CD4-positive, CD25-positive, alpha-beta regulatory T cell (primary cell): ENCODE measurements around the gene ATP6V1B1. TPM values are rescaled to one million over a fixed set of nuclear protein-coding genes. Genes with fewer than 3 reads are reported as not detected.

Experiments used
- ATAC-seq, 2 donors: fragments of 150-1000 bp; cut with Tn5 transposase; one replicate each; pipeline ENCODE4 v1.10.0; 2021; ENCODE audit warnings: low read depth in 2 of 2, moderate number of reproducible peaks in 2 of 2, moderate library complexity in 1 of 2
- DNase-seq, 3 donors: peaks; one replicate each; pipeline versions ENCODE4 v3.0.0 to v3.0.0-alpha.2; 2012 to 2022; ENCODE audit warnings: mixed read lengths in 1 of 3
- H3K27ac ChIP-seq: one replicate; pipeline ENCODE4 v1.7.0; 2013; ENCODE audit warnings: mild to moderate bottlenecking, low read length; ENCODE audit not compliant: insufficient read depth, poor library complexity, severe bottlenecking
- H3K27me3 ChIP-seq: one replicate; pipeline ENCODE4 v1.7.0; 2013; ENCODE audit warnings: low read length; ENCODE audit not compliant: control insufficient read depth, insufficient read depth
- H3K36me3 ChIP-seq: one replicate; pipeline ENCODE4 v1.7.0; 2013; ENCODE audit warnings: mild to moderate bottlenecking, low read length, moderate library complexity; ENCODE audit not compliant: control insufficient read depth, insufficient read depth
- H3K4me1 ChIP-seq: 2 replicates; pipeline ENCODE4 v1.7.0; 2013; ENCODE audit warnings: mild to moderate bottlenecking, low read length; ENCODE audit not compliant: insufficient read depth, control insufficient read depth, poor library complexity, severe bottlenecking
- H3K4me3 ChIP-seq: one replicate; pipeline ENCODE4 v1.7.0; 2013; ENCODE audit warnings: low read depth, mild to moderate bottlenecking, low read length, moderate library complexity
- H3K9me3 ChIP-seq, 2 experiments: 1 replicate in 1 of 2; 2 replicates in 1 of 2; pipeline ENCODE4 v1.7.0; 2013; ENCODE audit warnings: low read length in 2 of 2, mild to moderate bottlenecking in 1 of 2, moderate library complexity in 1 of 2; ENCODE audit not compliant: control insufficient read depth in 2 of 2
- H3K27ac Mint-ChIP-seq, 3 donors: one replicate each; pipeline ENCODE4 v1.8.0; 2020 to 2022; ENCODE audit warnings: mild to moderate bottlenecking in 3 of 3, mixed read lengths in 3 of 3, moderate library complexity in 2 of 3
- H3K27me3 Mint-ChIP-seq: one replicate; pipeline ENCODE4 v1.8.0; 2022; ENCODE audit warnings: mild to moderate bottlenecking, mixed read lengths
- H3K36me3 Mint-ChIP-seq: one replicate; pipeline ENCODE4 v1.8.0; 2020; ENCODE audit warnings: mixed read lengths
- H3K4me1 Mint-ChIP-seq, 4 donors: one replicate each; pipeline ENCODE4 v1.8.0; 2020 to 2022; ENCODE audit warnings: mixed read lengths in 4 of 4, mild to moderate bottlenecking in 1 of 4
- H3K4me3 Mint-ChIP-seq, 4 donors: one replicate each; pipeline ENCODE4 v1.8.0; 2020 to 2022; ENCODE audit warnings: mild to moderate bottlenecking in 4 of 4, mixed read lengths in 4 of 4, moderate library complexity in 3 of 4
- H3K9me3 Mint-ChIP-seq, 7 donors: one replicate each; pipeline ENCODE4 v1.8.0; 2020 to 2022; ENCODE audit warnings: mixed read lengths in 7 of 7, mild to moderate bottlenecking in 3 of 7, moderate library complexity in 2 of 7
- polyA plus RNA-seq, 4 donors: library from polyadenylated mRNA; unstranded; fragments of 300-500 nt; fragmentation: Illumina TruSeq; gene quantifications; one replicate each; pipeline ENCODE4 v1.2.3, GENCODE V29; 2021
- total RNA-seq: library from RNA; stranded (reverse); gene quantifications from one replicate; pipeline ENCODE4 v1.2.3, GENCODE V29; 2022

The ATP6V1B1 gene
- total and polyA plus RNA-seq, 5 donors from 2014 or later = not detected

- no peaks in the 10 kb centered on the region for H3K9me3 ChIP-seq
- H3K9me3 Mint-ChIP-seq = peaks cover 0 to 3% (median 0%) of the 10 kb centered on the region in 7 donors
- H3K27me3 Mint-ChIP-seq = peaks cover 89% of the 10 kb centered on the region
- H3K4me1 ChIP-seq = peaks cover 24% of the 10 kb centered on the region
- peaks cover 43% of the 10 kb centered on the region for H3K27me3 ChIP-seq
- H3K27ac ChIP-seq = no peak overlapping the region
- DNase-seq (no peak), ATAC-seq (no peak)
- H3K27ac Mint-ChIP-seq = peak overlapping the region in 1 of 3 donors; percentile 32
- H3K4me1 Mint-ChIP-seq = peaks cover 7 to 25% (median 14%) of the 10 kb centered on the region in 4 donors
- H3K36me3 ChIP-seq = no peaks in the 10 kb centered on the region
- H3K36me3 Mint-ChIP-seq = no peaks in the 10 kb centered on the region
- no peak overlapping the region for H3K4me3 Mint-ChIP-seq
- no peak overlapping the region for H3K4me3 ChIP-seq
Observed at GRCh38 chr2:70890469-70891065, 45.1 kb upstream of the ATP6V1B1 start.

- Mint-ChIP-seq H3K9me3 (peaks cover 0 to 5% (median 0%) of the 10 kb centered on the region in 7 donors), H3K4me1 (peaks cover 6 to 25% (median 13%) of the 10 kb centered on the region in 4 donors), H3K27me3 (peaks cover 94% of the 10 kb centered on the region), H3K27ac (no peak overlapping the region), H3K36me3 (no peaks in the 10 kb centered on the region), H3K4me3 (no peak overlapping the region)
- Histone ChIP-seq H3K4me3 (no peak overlapping the region), H3K4me1 (peaks cover 24% of the 10 kb centered on the region), H3K27me3 (peaks cover 44% of the 10 kb centered on the region), H3K27ac (no peak overlapping the region), H3K9me3 (no peaks in the 10 kb centered on the region), H3K36me3 (no peaks in the 10 kb centered on the region)
- DNase-seq = no peak
- ATAC-seq = no peak
Observed at GRCh38 chr2:70891572-70892357, 43.9 kb upstream of the ATP6V1B1 start.

GRCh38 chr2:70892750-70893149 lies 43.0 kb upstream of the ATP6V1B1 start:
- peaks cover 46% of the 10 kb centered on the region for H3K27me3 ChIP-seq
- H3K4me1 ChIP-seq = peaks cover 18% of the 10 kb centered on the region
- H3K36me3 ChIP-seq = no peaks in the 10 kb centered on the region
- DNase-seq = no peak
- H3K27ac ChIP-seq = no peak overlapping the region
- peaks cover 0 to 3% (median 0%) of the 10 kb centered on the region in 7 donors for H3K9me3 Mint-ChIP-seq
- no peaks in the 10 kb centered on the region for H3K9me3 ChIP-seq
- H3K4me3 ChIP-seq = no peak overlapping the region
- peaks cover 4 to 22% (median 8%) of the 10 kb centered on the region in 4 donors for H3K4me1 Mint-ChIP-seq
- ATAC-seq = no peak
- H3K4me3 Mint-ChIP-seq = no peak overlapping the region
- no peaks in the 10 kb centered on the region for H3K36me3 Mint-ChIP-seq
- H3K27me3 Mint-ChIP-seq = peaks cover 98% of the 10 kb centered on the region
- H3K27ac Mint-ChIP-seq = no peak overlapping the region

GRCh38 chr2:70893186-70893585 lies 42.5 kb upstream of the ATP6V1B1 start:
- H3K27me3 Mint-ChIP-seq = peaks cover 98% of the 10 kb centered on the region
- Histone ChIP-seq H3K27me3 (peaks cover 51% of the 10 kb centered on the region), H3K27ac (no peak overlapping the region), H3K4me1 (peaks cover 13% of the 10 kb centered on the region), H3K9me3 (no peaks in the 10 kb centered on the region), H3K36me3 (no peaks in the 10 kb centered on the region), H3K4me3 (no peak overlapping the region)
- ATAC-seq (no peak), DNase-seq (no peak)
- H3K4me1 Mint-ChIP-seq = peaks cover 4 to 18% (median 7%) of the 10 kb centered on the region in 4 donors
- no peak overlapping the region for H3K4me3 Mint-ChIP-seq
- peaks cover 0 to 2% (median 0%) of the 10 kb centered on the region in 7 donors for H3K9me3 Mint-ChIP-seq
- no peak overlapping the region for H3K27ac Mint-ChIP-seq
- no peaks in the 10 kb centered on the region for H3K36me3 Mint-ChIP-seq

- peaks cover 53% of the 10 kb centered on the region for H3K27me3 ChIP-seq
- no peak overlapping the region for H3K4me3 ChIP-seq
- no peaks in the 10 kb centered on the region for H3K9me3 ChIP-seq
- Mint-ChIP-seq H3K4me3 (no peak overlapping the region), H3K9me3 (peaks cover 0 to 1% (median 0%) of the 10 kb centered on the region in 7 donors), H3K27ac (no peak overlapping the region), H3K27me3 (peaks cover 98% of the 10 kb centered on the region), H3K4me1 (peaks cover 0 to 12% (median 6%) of the 10 kb centered on the region in 4 donors), H3K36me3 (no peaks in the 10 kb centered on the region)
- H3K4me1 ChIP-seq = no peaks in the 10 kb centered on the region
- H3K36me3 ChIP-seq = no peaks in the 10 kb centered on the region
- ATAC-seq (no peak), DNase-seq (no peak)
- no peak overlapping the region for H3K27ac ChIP-seq
Observed at GRCh38 chr2:70894765-70895164, 40.9 kb upstream of the ATP6V1B1 start.

- H3K4me3 Mint-ChIP-seq = no peak overlapping the region
- Histone ChIP-seq H3K36me3 (no peaks in the 10 kb centered on the region), H3K9me3 (no peaks in the 10 kb centered on the region), H3K27me3 (peaks cover 48% of the 10 kb centered on the region), H3K27ac (no peak overlapping the region), H3K4me3 (no peak overlapping the region), H3K4me1 (no peaks in the 10 kb centered on the region)
- H3K27me3 Mint-ChIP-seq = peaks cover 98% of the 10 kb centered on the region
- peaks cover 0 to 15% (median 6%) of the 10 kb centered on the region in 4 donors for H3K4me1 Mint-ChIP-seq
- H3K27ac Mint-ChIP-seq = no peak overlapping the region
- ATAC-seq (no peak), DNase-seq (no peak)
- no peaks in the 10 kb centered on the region for H3K36me3 Mint-ChIP-seq
- peaks cover 0 to 1% (median 0%) of the 10 kb centered on the region in 7 donors for H3K9me3 Mint-ChIP-seq
Observed at GRCh38 chr2:70895249-70895648, 40.5 kb upstream of the ATP6V1B1 start.

GRCh38 chr2:70895998-70896764 lies 39.5 kb upstream of the ATP6V1B1 start:
- Histone ChIP-seq H3K27me3 (peaks cover 42% of the 10 kb centered on the region), H3K36me3 (no peaks in the 10 kb centered on the region), H3K9me3 (no peaks in the 10 kb centered on the region), H3K27ac (no peak overlapping the region), H3K4me1 (peaks cover 3% of the 10 kb centered on the region), H3K4me3 (no peak overlapping the region)
- Mint-ChIP-seq H3K36me3 (no peaks in the 10 kb centered on the region), H3K4me3 (no peak overlapping the region), H3K4me1 (peaks cover 0 to 17% (median 7%) of the 10 kb centered on the region in 4 donors), H3K27me3 (peaks cover 95% of the 10 kb centered on the region), H3K27ac (no peak overlapping the region), H3K9me3 (peaks cover 0 to 2% (median 0%) of the 10 kb centered on the region in 7 donors)
- ATAC-seq (no peak), DNase-seq (no peak)
